ENCODE results near the gene CRIP2. TPM values are rescaled to one million over a fixed set of nuclear protein-coding genes. Genes with fewer than 3 reads are reported as not detected.

CRIP2 gene
- total and polyA plus RNA-seq, 10 of the 15 experiments (the other 5 are each of a cell fraction or from before 2014, with no cell fraction given), result 0.04 to 0.62 (median 0.37) TPM; not detected in 5

- no peak overlapping the region for H3K4me3 ChIP-seq
- 53% methylated on average over 24 of the region's 29 CpGs for WGBS (ENCODE audit: insufficient coverage, insufficient replicate concordance, low lambda C conversion rate, missing lambda C conversion rate)
- intact Hi-C loops (cut with micrococcal nuclease; ENCODE audit: unreplicated experiment), result no loop called here
- ChIA-PET CTCF (no interaction called here), POLR2A (no interaction called here), SMC1A (ENCODE audit: uncharacterized antibody, unreplicated experiment) (no interaction called here), RAD21 (ENCODE audit: unreplicated experiment) (no interaction called here)
- H3K27ac ChIP-seq (ENCODE audit: control insufficient read depth, insufficient read depth), result no peak overlapping the region
- H3K4me2 ChIP-seq (ENCODE audit: control insufficient read depth, insufficient read depth), result no peak overlapping the region
- in situ Hi-C loops (cut with MboI), result no loop called here
- no peak for FAIRE-seq
- BruUV-seq (replicated peaks), result no TSS peak
- no peak overlapping the region for H3K9ac ChIP-seq (ENCODE audit: control insufficient read depth, insufficient read depth, low read length)
- no peaks in the 10 kb centered on the region for H3K36me3 ChIP-seq (ENCODE audit: control insufficient read depth in 2 of 2, insufficient read depth in 2 of 2, low read length in 1 of 2)
- H3K79me2 ChIP-seq (ENCODE audit: control insufficient read depth, insufficient read depth, low read length), result no peaks in the 10 kb centered on the region
- DNase-seq (ENCODE audit: low read depth, low spot score), result no peak
- no peaks in the 10 kb centered on the region for H4K20me1 ChIP-seq (ENCODE audit: control insufficient read depth, insufficient read depth)
- H3K27me3 ChIP-seq (replicated peaks in 1 of 2; ENCODE audit: control insufficient read depth in 2 of 2, insufficient read depth in 2 of 2, low read length in 1 of 2), result peaks cover 1 to 3% of the 10 kb centered on the region in 2 experiments; a peak in 1 of 4 replicates
- H3K9me3 ChIP-seq (replicated peaks; ENCODE audit: control insufficient read depth, insufficient read depth, low read length), result no peaks in the 10 kb centered on the region
- no peak overlapping the region for H2AFZ ChIP-seq (ENCODE audit: control insufficient read depth, low read depth, low read length)
- TF ChIP-seq ZNF274 (IDR thresholded peaks at IDR 0.05; ENCODE audit: insufficient read depth, insufficient read length) (no peak), ZNF622 (IDR thresholded peaks at IDR 0.05) (no peak), BCL11A (IDR thresholded peaks at IDR 0.05; ENCODE audit: low read depth, low read length) (no peak), EGR1 (IDR thresholded peaks at IDR 0.05; ENCODE audit: borderline replicate concordance in 1 of 2, low read depth in 2 of 2, low read length in 2 of 2) (no peak), RAD51 (IDR thresholded peaks at IDR 0.05) (no peak), BRCA1 (IDR thresholded peaks at IDR 0.05; ENCODE audit: low read depth, low read length) (no peak), E2F4 (IDR thresholded peaks at IDR 0.05; ENCODE audit: low read depth, low read length) (no peak), NFXL1 (IDR thresholded peaks at IDR 0.05; ENCODE audit: borderline replicate concordance) (no peak)
- TF ChIP-seq, protein P1, sequence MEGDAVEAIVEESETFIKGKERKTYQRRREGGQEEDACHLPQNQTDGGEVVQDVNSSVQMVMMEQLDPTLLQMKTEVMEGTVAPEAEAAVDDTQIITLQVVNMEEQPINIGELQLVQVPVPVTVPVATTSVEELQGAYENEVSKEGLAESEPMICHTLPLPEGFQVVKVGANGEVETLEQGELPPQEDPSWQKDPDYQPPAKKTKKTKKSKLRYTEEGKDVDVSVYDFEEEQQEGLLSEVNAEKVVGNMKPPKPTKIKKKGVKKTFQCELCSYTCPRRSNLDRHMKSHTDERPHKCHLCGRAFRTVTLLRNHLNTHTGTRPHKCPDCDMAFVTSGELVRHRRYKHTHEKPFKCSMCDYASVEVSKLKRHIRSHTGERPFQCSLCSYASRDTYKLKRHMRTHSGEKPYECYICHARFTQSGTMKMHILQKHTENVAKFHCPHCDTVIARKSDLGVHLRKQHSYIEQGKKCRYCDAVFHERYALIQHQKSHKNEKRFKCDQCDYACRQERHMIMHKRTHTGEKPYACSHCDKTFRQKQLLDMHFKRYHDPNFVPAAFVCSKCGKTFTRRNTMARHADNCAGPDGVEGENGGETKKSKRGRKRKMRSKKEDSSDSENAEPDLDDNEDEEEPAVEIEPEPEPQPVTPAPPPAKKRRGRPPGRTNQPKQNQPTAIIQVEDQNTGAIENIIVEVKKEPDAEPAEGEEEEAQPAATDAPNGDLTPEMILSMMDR (IDR thresholded peaks at IDR 0.05 in 2 of 3, conservative IDR thresholded peaks at IDR 0.05 in 1 of 3; ENCODE audit: control insufficient read depth in 2 of 3, extremely low read depth in 1 of 3, insufficient read depth in 1 of 3, low read depth in 3 of 3, low read length in 3 of 3), result no peak
- TF ChIP-seq, protein P2, sequence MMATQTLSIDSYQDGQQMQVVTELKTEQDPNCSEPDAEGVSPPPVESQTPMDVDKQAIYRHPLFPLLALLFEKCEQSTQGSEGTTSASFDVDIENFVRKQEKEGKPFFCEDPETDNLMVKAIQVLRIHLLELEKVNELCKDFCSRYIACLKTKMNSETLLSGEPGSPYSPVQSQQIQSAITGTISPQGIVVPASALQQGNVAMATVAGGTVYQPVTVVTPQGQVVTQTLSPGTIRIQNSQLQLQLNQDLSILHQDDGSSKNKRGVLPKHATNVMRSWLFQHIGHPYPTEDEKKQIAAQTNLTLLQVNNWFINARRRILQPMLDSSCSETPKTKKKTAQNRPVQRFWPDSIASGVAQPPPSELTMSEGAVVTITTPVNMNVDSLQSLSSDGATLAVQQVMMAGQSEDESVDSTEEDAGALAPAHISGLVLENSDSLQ (IDR thresholded peaks at IDR 0.05), result no peak
- TF ChIP-seq, protein P3, sequence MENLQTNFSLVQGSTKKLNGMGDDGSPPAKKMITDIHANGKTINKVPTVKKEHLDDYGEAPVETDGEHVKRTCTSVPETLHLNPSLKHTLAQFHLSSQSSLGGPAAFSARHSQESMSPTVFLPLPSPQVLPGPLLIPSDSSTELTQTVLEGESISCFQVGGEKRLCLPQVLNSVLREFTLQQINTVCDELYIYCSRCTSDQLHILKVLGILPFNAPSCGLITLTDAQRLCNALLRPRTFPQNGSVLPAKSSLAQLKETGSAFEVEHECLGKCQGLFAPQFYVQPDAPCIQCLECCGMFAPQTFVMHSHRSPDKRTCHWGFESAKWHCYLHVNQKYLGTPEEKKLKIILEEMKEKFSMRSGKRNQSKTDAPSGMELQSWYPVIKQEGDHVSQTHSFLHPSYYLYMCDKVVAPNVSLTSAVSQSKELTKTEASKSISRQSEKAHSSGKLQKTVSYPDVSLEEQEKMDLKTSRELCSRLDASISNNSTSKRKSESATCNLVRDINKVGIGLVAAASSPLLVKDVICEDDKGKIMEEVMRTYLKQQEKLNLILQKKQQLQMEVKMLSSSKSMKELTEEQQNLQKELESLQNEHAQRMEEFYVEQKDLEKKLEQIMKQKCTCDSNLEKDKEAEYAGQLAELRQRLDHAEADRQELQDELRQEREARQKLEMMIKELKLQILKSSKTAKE (IDR thresholded peaks at IDR 0.05; ENCODE audit: low read depth, poor library complexity, severe bottlenecking), result no peak
- ATAC-seq, result no peak
- H3K4me1 ChIP-seq (ENCODE audit: control insufficient read depth, insufficient read depth, low read length), result no peaks in the 10 kb centered on the region
These were observed 29.5 kb downstream of the CRIP2 start for GRCh38 chr14:105503935-105504692.
